HK-2 (cell line): ENCODE measurements around the gene PPBP.

Experiments
- DNase-seq: peaks from one replicate; pipeline ENCODE4 v3.0.0-alpha.2; 2018; ENCODE audit not compliant: unreplicated experiment

Gene PPBP, protein sequence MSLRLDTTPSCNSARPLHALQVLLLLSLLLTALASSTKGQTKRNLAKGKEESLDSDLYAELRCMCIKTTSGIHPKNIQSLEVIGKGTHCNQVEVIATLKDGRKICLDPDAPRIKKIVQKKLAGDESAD

DNA sequence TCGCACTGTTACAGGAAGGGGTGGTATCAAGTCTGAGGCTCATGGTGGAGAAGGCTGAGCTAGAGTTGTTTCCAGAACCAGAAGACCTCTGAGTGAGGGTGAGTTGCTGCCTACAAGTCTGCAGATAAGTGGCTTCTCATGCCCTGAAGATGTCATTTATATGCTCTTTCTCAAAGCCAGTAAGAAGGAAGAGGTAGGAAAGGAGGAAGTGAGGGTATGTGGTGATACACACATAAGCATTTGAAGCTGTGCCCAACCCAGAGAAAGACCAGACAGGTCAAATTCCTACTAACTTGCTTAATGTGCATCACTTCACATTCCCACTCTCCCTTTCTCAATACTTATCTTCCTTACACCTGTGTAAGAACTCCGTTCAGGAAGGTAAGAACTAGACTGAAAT lies at the start of gene PPBP:
Gene PPBP, minus strand, starts transcription at position 130 of the 400 bp plus-strand sequence. Its CDS starts 87 bp downstream, at position 43.
- no peak for DNase-seq

DNA sequence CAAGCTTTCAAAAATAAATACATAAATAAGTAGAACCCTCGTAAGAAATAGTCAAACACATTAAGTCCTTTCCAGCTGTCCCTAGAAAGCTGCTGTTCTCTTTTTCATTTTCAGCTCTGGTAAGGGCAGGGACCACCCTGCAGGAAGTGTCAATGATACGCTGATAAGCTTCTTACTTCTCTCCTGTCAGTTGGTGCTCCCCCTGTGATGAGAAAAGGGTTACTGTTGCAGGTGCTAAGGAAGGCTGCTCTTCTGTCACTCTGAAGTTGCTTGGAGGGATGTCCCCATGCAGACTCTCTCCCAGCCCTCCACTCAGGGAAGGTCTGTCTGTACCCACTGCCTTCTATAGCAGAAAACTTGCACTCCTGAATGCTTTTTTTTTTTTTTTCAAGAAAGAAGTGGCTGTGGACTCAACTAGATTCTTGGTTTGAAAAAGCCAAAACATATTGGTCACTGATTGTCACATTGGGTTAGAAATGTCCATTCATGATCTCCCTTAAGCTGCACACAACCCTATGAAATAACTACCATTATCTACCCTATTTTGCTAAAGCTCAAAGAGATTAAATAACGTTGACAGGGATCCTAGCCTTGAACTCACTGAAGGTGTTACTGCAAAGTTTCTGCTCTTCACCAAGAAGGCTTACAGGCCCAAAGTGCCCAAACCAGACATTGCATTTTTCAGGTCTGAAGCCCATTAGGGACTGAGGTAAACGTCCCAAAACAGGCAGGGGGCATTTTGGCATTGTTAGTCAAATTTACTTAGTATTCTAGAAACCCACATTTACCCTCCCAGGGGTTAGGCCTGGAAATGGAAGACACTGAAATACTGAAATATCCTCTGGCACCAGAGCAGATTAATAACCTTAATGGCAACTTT lies 49.3 kb upstream of the PPBP start:
- DNase-seq, result no peak

DNA sequence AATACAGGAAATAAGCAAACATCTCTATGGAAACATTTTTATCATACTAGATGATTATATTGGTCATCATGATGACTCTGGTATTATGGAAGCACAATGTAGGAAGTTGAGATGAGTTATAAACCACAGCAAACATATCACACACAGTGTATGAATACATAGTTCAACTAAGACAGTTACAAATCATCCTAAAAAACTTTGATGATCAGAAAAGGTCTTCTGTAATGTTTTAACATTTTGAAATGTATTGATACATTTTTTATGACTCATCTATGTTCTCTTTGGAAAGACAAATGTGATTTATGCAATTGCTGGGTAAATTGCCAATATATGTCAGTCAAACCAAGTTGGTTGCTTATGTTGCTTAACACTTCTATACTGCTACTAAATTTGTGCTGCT lies 45.7 kb upstream of the PPBP start:
- no peak for DNase-seq

DNA sequence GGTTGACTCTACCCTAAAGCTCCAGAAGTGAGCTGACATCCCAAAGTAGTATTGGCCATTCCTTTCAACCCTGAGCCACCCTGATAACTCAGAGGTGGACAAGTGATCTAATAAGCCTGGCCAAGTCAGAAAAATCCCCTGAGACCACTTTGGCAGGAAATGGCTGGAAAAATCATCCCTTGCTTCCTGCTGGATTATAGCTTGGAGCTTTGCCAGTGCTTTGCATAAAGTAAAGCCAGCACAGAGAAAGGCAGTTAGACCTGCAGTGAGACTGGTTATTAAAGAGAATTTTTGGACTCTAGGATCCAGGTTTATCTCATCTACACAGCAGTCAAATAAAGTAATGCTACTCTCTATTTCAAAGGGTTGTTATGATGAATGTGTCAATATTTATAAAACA lies 44.1 kb upstream of the PPBP start:
- DNase-seq, result no peak

DNA sequence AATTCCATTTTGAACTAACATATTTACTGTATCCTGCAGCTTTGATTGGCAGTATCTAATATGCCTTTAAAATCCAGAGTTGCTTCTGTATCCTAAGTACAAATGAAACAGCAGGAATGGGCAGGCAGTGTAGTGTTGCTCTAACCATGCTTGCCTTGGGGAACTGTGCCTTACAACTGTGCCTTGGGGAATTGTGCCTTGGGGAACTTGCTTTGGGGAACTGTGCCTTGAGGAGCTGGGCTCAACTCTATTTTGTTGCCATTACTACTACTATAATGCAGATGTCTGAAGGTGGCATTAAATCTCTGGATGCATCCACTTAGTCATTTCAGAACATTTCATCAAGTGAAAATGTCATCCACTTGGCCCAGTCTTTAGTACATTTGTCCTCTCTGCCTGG lies 43.6 kb upstream of the PPBP start:
- DNase-seq, result no peak

DNA sequence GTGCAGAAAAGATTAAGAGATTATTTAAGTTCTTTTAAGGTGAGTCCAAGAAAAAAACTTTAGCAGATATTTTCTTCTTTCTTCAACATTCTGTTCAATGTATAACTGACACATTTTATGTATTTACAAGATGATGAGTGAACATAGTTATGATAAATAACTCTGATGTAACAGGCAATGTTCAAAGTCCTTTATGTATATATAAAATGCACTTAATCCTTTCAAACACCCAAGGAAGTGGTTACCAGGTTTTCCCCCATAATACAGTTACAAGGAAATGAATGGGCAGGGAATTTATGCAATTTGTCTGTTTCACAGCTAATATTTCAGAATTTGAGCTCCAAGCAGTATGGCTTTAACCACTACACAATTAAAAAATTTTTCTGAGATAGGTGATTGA lies 42.3 kb upstream of the PPBP start:
- DNase-seq, result no peak

DNA sequence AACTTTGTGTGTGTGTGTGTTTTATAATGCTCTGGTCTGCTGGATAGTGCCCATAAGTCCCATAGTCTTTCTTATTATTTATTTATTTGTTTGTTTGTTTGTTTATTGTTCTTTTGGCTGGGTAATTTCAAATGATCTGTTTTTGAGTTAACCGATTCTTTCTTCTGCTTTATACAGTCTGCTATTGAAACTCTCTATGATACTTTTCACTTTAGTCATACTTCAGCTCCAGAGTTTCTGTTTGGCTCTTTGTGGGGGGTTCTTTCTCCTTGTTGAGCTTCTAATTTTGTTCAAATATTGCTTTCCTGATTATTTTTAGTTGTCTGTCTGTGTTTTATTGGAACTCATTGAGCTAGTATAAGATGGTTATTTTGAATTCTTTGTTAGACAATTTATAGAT lies 40.5 kb upstream of the PPBP start:
- DNase-seq, result no peak

DNA sequence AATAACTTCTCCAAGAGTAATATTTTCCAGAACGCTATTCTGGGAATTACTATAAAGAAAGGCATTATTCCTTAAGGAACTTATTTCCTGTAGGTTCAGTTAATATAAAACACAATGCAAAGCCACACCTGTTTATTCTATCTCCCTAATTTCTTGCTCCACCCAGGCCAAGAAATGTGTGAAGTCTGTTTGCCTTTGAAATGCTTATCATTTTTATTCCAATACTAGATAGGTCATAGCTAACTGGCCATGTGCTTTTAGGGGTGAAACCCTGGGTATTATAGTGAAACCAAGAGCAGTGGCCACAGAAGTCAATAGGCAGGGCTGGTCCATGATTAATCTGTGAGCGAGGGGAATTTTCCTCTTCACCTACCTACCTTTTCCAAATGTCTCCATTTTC lies 35.7 kb upstream of the PPBP start:
- no peak for DNase-seq

DNA sequence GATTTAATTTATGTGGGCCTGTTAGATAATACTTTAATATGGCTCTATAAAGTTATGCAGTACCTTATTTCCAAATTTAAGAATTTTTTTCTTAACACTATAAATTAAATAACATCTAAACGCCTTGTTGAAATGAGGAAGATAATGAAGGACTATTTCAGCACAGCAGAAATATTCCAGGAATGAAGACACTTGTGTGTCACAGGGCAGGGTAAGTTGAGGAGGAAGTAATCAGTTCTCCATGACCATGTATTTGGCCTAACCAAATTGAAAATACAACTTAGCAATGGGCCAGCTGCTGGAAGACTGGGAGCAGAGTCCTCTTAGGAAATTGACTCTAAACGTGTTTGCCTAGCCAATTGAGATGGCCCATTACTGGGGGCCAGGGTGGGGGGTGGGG lies 33.6 kb upstream of the PPBP start:
- no peak for DNase-seq

DNA sequence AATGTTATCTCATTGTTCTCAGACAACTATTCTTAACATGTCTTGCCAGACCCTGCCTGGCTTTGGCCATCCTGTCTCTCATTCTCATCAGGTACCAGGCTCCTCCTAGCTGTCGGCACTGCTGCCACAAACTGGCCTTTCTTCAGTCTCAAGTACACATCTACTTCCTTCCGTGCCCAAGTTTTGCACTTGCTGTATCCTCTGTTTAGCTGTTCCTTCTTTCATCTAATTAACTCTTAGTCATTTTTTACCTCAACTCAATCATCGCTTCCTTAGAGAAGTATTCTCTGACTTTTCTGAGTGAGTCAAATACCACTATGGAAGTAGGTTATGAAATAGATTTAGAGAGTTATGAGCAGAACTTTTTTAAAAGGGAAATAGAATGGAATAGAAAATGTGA lies 30.8 kb upstream of the PPBP start:
- no peak for DNase-seq

DNA sequence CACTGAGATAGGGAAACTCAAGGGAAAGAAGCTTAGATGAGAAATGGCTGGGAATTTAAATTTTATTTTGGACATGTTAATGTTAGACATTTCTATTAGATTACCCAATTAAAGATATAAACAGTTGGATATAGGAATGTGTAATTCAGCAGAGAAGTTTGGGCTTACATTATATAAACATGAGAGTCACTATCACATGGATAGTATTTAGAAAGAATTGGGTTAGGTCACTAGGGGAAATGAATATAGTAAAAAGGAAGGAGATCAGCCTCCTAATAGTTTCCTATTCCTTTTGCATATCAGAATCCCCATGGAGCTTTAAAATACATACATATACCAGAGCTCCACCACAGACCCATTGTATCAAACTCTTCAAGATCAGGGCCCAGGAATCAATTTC lies 30.1 kb upstream of the PPBP start:
- no peak for DNase-seq

DNA sequence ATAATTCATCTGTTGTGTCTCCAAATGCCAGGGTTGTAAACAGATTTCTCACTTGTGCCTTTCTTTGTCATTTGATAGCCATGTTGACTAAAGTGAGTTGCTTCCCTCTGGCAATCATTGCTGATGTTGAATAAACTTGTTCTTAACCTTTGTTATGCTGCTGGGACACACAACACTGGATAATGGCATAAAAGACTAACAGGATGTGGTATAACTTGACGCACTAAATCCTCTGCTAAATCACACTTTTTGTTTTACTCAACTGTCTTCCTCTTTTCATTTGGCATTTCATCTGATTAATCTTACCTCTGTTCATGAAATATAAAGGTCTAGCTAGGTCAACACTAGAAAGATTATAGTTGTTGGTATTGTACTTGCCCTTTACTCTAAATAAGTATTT lies 28.1 kb upstream of the PPBP start:
- no peak for DNase-seq

DNA sequence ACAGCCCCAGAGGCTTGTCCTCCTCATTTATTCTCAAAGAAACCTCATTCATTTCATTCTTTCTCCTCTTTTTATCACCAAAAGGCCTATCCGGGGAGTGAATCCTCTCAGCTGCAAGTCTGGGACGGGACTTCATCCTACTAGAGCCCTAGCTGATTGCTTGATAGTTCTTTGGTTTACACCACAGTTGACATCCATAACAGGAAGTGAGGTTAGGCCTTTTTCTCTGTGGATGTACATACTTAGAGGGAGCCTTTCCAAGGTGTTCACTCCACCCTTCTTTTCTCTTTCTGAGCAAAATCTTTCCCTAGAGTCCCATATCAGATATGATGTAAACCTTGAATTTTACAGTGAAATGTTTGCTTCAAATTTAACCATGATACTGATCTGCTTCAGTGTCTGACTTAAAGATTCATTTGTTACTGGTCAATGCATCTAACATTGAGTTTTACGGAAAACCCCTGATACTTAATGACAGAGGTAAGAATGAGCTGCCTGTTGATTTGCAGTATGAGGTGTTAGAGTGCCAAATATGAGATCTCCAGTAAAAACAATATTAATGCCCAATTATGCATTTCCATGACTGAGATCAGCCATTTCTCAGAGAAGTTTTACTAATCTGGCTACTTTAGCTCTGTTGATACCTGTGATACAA lies 27.3 kb upstream of the PPBP start:
- no peak for DNase-seq

DNA sequence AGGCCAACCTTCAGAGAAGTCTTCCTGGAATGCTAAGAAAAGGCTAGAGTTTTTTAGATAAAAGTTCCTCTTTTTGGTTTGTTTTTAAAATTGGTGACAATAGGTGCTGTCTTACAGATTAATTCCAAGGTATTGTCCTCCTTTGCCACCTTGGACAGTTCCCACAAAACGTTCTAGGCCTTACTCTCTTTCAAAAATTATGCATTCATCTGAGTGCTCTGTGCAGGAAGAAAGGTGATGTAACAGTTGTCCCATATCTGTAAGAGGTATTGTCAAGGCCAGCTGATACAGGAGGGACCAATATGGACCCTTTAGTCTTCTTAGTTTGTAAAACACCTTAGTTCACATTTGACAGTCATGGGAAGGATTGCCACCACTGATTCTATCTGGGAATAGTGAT lies 26.3 kb upstream of the PPBP start:
- DNase-seq, result no peak

DNA sequence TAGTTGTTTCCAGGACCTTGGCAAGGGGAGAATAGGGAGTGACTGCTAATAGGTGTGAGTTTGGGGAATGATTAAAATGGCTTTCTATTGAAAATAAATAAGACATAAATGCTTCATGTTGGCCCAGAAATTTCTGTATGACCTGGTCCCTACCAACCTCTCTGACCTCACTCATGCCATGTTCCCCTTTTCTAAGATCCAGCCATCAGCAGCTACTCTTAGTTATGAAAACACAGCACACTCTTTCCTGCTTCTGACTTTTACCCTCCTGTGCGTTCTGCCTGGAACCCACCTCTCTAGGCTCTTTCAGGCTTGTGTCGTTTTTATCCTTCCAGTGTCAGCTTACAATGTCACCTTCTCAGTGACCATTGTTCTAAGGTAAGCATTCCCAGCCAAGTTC lies 25.3 kb upstream of the PPBP start:
- no peak for DNase-seq

DNA sequence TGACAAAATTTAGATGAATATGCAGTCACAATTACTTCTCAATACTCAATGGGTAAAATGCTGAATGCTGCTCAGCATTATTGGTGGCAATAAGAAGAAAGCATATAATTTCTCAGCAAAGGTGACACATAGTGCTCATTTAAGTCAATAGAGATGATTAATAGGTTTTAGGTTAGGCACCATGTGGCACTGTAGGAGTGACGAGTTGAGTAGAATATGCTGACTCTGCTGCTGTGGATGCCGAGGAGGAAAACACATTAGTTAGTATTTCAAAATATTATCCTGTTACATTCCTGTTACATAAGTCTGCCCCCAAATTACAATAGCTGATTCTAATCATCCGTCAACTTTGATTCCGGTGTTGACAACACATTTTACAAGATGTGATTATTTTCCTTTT lies 24.1 kb upstream of the PPBP start:
- DNase-seq, result no peak

DNA sequence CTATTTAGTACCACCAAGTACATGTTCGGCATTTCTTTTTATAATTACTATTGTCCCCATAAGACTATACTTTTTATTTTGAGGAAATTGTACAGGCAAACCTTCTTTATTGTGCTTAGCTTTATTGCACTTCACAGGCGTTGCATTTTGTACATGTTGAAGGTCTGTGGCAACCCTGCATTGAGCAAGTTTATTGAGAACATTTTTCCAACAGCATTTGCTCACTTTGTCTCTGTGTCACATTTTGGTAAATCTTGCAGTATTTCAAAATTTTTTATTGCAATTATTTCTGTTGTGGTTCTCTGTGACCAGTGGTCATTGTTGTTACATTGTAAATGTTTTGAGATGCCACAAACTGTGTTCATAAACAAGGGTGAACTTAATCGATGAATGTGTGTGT lies 21.3 kb upstream of the PPBP start:
- DNase-seq, result no peak

DNA sequence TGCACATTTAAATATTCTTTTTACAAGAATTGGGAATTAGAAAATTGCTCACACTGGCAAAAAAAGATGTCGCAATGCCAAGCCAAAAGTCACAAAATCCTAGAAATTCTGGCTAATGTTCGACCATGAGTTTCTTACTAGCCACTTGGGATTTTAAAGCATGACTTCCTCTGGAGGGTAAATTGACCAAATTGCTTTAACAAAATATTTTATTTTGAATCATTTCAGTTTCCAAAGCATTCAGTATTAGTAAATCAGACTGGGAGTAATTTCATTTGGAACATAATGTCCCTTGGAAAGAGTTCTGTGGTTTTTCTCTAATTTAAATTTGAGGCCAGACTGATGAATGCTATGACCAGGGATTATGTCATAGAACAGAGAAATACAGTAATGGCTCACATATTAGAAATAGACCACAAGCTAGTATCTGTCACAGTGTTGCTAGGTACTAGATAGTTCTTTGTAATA lies 18.1 kb upstream of the PPBP start:
- no peak for DNase-seq

DNA sequence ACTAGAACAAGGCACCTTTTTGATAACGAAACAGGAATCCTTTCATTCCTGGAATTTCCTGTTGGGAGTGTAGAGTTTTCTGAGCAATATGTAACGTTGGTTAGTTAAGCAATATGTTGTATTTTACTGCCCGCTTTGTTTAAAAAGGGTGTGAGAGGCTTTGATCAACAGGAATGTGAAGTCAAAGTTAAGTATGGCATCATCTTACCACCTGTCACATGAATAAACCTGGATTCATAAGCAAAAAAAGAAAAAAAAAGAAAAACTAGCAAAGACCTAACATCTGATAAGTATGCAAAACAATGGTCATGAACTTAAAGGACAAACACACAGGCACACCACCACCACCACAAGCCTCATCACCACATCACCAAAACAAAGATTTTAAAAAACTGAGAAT lies 17.5 kb upstream of the PPBP start:
- no peak for DNase-seq

DNA sequence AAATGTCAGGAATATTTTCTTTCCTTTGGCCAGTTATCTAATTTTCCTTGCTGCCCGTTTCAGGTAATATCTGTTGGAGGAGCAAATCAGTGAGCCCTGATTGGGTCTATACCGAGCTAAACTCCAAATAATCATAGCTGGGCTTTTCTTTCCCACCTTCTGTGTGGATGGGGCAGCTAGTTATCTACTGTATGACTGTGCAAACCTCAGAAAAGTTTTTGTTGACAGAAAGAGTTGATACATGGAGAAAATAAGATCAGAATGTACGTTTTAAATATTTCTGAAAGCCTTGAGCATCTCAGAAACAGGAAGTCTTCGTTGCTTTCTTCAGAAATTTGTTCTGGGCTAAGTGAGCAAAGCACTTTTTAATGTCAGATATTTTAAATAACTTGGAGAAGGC lies 16.7 kb upstream of the PPBP start:
- DNase-seq, result no peak

DNA sequence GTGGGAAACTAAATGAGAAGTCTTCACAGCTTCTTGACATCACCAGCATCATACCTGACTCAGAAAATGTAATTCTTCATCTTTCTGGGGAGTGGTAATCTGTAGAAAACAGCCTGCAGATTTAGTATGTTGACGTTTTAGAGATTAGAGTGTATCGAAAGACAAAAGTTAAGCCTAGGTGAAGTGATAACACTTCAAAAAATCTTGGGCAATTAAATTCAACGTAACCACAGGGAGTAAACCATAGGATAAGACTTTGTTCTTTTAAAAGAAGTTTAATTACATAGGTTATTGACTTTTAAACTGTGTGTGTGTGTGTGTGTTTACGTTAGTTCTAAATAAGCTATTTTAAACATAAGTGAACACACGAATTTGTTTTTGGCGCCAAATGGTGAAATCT lies 12.3 kb upstream of the PPBP start:
- no peak for DNase-seq

DNA sequence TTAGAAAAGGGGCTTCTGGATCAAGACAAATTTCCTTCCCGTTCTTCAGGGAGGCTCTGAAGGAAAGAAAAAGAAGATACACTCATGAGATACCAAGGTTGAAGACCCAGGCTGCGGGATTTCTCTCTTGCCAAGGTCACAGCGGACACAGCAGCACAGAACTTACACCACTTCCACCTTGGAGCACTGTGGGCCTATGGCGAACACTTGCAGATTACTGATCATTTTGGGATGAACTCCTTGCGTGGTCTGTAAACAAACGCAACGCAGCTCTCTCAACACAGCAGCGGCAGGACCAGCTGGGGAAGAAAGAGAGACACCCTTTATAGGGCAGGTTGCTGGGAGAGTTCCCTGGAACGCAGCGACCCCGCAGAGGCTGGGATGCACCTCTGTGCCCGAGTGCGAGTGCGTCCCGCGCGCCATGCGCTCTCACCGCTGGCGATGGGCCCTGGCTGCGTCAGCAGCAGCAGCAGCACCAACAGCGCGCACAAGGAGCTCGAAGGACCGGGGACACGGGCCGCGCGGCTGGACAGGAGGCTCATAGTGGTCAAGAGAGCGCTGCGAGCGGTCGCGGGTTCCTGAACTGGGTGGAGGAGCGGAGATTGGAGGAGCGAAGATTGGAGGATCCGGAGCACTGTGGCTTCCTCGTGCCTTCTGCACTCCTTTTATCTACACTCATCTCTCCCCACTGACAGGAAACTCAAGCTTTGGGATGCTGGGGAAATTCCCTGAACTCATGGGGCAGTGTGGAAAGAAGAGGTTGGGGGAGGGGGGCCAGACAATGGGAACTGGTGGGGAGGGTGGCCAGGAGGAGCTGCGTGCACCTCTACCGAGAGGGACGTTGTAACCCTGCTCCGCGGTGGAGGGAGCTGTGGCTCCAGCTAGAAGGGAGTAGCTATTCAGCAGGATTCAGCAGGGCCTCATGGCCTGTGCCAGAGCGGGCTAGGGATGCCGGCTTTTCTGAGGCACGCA lies 10.3 kb upstream of the PPBP start, which contains the start of gene CXCL5:
Gene CXCL5, minus strand, starts transcription at position 638 of the 972 bp plus-strand sequence. Its CDS starts 96 bp downstream, at position 542.
- peak; percentile 21 for DNase-seq
